ENCODE measurements around the gene VEZF1.

VEZF1 gene

GRCh38 chr17:57954397-57955182 is 33.5 kb downstream of the VEZF1 start:
- in situ Hi-C loops (cut with MboI; ENCODE audit: low sequenced_read_pairs) = no loop called here

- in situ Hi-C loops (cut with MboI; ENCODE audit: low sequenced_read_pairs) = no loop called here
These were observed 34.2 kb downstream of the VEZF1 start for GRCh38 chr17:57953705-57954396.

GRCh38 chr17:57953219-57953618 is 34.8 kb downstream of the VEZF1 start:
- in situ Hi-C loops (cut with MboI; ENCODE audit: low sequenced_read_pairs) = no loop called here

- in situ Hi-C loops (cut with MboI; ENCODE audit: low sequenced_read_pairs) = no loop called here
These were observed 38.4 kb downstream of the VEZF1 start for GRCh38 chr17:57949649-57950048.

GRCh38 chr17:57948555-57949420 is 39.3 kb downstream of the VEZF1 start:
- in situ Hi-C loops (cut with MboI; ENCODE audit: low sequenced_read_pairs) = no loop called here

GRCh38 chr17:57948169-57948554 is 39.9 kb downstream of the VEZF1 start:
- in situ Hi-C loops (cut with MboI; ENCODE audit: low sequenced_read_pairs) = no loop called here

GRCh38 chr17:57947369-57947768 is 40.7 kb downstream of the VEZF1 start:
- in situ Hi-C loops (cut with MboI; ENCODE audit: low sequenced_read_pairs) = no loop called here

GRCh38 chr17:57946798-57947358 is 41.2 kb downstream of the VEZF1 start:
- in situ Hi-C loops (cut with MboI; ENCODE audit: low sequenced_read_pairs) = no loop called here

GRCh38 chr17:57945996-57946797 is 41.9 kb downstream of the VEZF1 start:
- in situ Hi-C loops (cut with MboI; ENCODE audit: low sequenced_read_pairs) = no loop called here

GRCh38 chr17:57944908-57945307 is 43.1 kb downstream of the VEZF1 start:
- in situ Hi-C loops (cut with MboI; ENCODE audit: low sequenced_read_pairs) = no loop called here

- in situ Hi-C loops (cut with MboI; ENCODE audit: low sequenced_read_pairs) = no loop called here
These were observed 44.4 kb downstream of the VEZF1 start for GRCh38 chr17:57943645-57944044.

GRCh38 chr17:57943140-57943539 is 44.9 kb downstream of the VEZF1 start:
- in situ Hi-C loops (cut with MboI; ENCODE audit: low sequenced_read_pairs) = no loop called here

GRCh38 chr17:57941384-57942370 is 46.4 kb downstream of the VEZF1 start:
- in situ Hi-C loops (cut with MboI; ENCODE audit: low sequenced_read_pairs) = no loop called here

- in situ Hi-C loops (cut with MboI; ENCODE audit: low sequenced_read_pairs) = no loop called here
These were observed 47.3 kb downstream of the VEZF1 start for GRCh38 chr17:57940653-57941329.

GRCh38 chr17:57940231-57940630 is 47.8 kb downstream of the VEZF1 start:
- in situ Hi-C loops (cut with MboI; ENCODE audit: low sequenced_read_pairs) = no loop called here

- in situ Hi-C loops (cut with MboI; ENCODE audit: low sequenced_read_pairs) = no loop called here
These were observed 48.3 kb downstream of the VEZF1 start for GRCh38 chr17:57939797-57940196.

- in situ Hi-C loops (cut with MboI; ENCODE audit: low sequenced_read_pairs) = no loop called here
These were observed 50.0 kb downstream of the VEZF1 start for GRCh38 chr17:57938061-57938502.

- in situ Hi-C loops (cut with MboI; ENCODE audit: low sequenced_read_pairs) = no loop called here
These were observed 50.6 kb downstream of the VEZF1 start for GRCh38 chr17:57937492-57937891.
